ENCODE results near the gene CAPN3.

The CAPN3 gene

GRCh38 chr15:42419369-42419768 lies 60.1 kb downstream of the CAPN3 start:
- Histone ChIP-seq H3K9ac (ENCODE audit: low read depth, low read length) (no peak overlapping the region), H3K36me3 (ENCODE audit: insufficient read depth, low read length) (peaks cover 27% of the 10 kb centered on the region)

GRCh38 chr15:42421376-42421775 lies 62.1 kb downstream of the CAPN3 start:
- Histone ChIP-seq H3K36me3 (ENCODE audit: insufficient read depth, low read length) (peaks cover 23% of the 10 kb centered on the region), H3K9me3 (ENCODE audit: control insufficient read depth, insufficient read depth, low read length) (no peaks in the 10 kb centered on the region), H3K4me1 (ENCODE audit: insufficient read depth, low read length) (no peaks in the 10 kb centered on the region), H3K9ac (ENCODE audit: low read depth, low read length) (no peak overlapping the region)

More at GRCh38 chr15:42419369-42419768, 60.1 kb downstream of the CAPN3 start:
- Histone ChIP-seq H3K9me3 (ENCODE audit: control insufficient read depth, insufficient read depth, low read length) (no peaks in the 10 kb centered on the region), H3K4me1 (ENCODE audit: insufficient read depth, low read length) (no peaks in the 10 kb centered on the region)

GRCh38 chr15:42427429-42428223 lies 68.3 kb downstream of the CAPN3 start:
- H3K4me1 ChIP-seq (ENCODE audit: insufficient read depth, low read length) = no peaks in the 10 kb centered on the region
- H3K9ac ChIP-seq (ENCODE audit: low read depth, low read length) = no peak overlapping the region
- H3K9me3 ChIP-seq (ENCODE audit: control insufficient read depth, insufficient read depth, low read length) = no peaks in the 10 kb centered on the region
- H3K36me3 ChIP-seq (ENCODE audit: insufficient read depth, low read length) = peaks cover 4% of the 10 kb centered on the region; the same call in 1 of the 2 replicates

GRCh38 chr15:42444415-42445063 lies 85.2 kb downstream of the CAPN3 start:
- Histone ChIP-seq H3K4me1 (ENCODE audit: insufficient read depth, low read length) (no peaks in the 10 kb centered on the region), H3K9ac (ENCODE audit: low read depth, low read length) (no peak overlapping the region), H3K9me3 (ENCODE audit: control insufficient read depth, insufficient read depth, low read length) (no peaks in the 10 kb centered on the region), H3K36me3 (ENCODE audit: insufficient read depth, low read length) (peaks cover 14% of the 10 kb centered on the region; the same call in 1 of the 2 replicates)

GRCh38 chr15:42445551-42445950 lies 86.2 kb downstream of the CAPN3 start:
- H3K9ac ChIP-seq (ENCODE audit: low read depth, low read length) = no peak overlapping the region
- H3K9me3 ChIP-seq (ENCODE audit: control insufficient read depth, insufficient read depth, low read length) = no peaks in the 10 kb centered on the region
- no peaks in the 10 kb centered on the region for H3K4me1 ChIP-seq (ENCODE audit: insufficient read depth, low read length)
- H3K36me3 ChIP-seq (ENCODE audit: insufficient read depth, low read length) = peaks cover 14% of the 10 kb centered on the region; the same call in 1 of the 2 replicates

GRCh38 chr15:42447599-42447998 lies 88.3 kb downstream of the CAPN3 start:
- H3K9me3 ChIP-seq (ENCODE audit: control insufficient read depth, insufficient read depth, low read length) = no peaks in the 10 kb centered on the region
- no peak overlapping the region for H3K9ac ChIP-seq (ENCODE audit: low read depth, low read length)
- H3K4me1 ChIP-seq (ENCODE audit: insufficient read depth, low read length) = no peaks in the 10 kb centered on the region
- peaks cover 21% of the 10 kb centered on the region for H3K36me3 ChIP-seq (ENCODE audit: insufficient read depth, low read length)

GRCh38 chr15:42448281-42448680 lies 89.0 kb downstream of the CAPN3 start:
- no peak overlapping the region for H3K9ac ChIP-seq (ENCODE audit: low read depth, low read length)
- H3K36me3 ChIP-seq (ENCODE audit: insufficient read depth, low read length) = peaks cover 23% of the 10 kb centered on the region
- no peaks in the 10 kb centered on the region for H3K4me1 ChIP-seq (ENCODE audit: insufficient read depth, low read length)
- H3K9me3 ChIP-seq (ENCODE audit: control insufficient read depth, insufficient read depth, low read length) = no peaks in the 10 kb centered on the region

GRCh38 chr15:42449770-42450424 lies 90.6 kb downstream of the CAPN3 start:
- H3K9ac ChIP-seq (ENCODE audit: low read depth, low read length) = no peak overlapping the region
- no peaks in the 10 kb centered on the region for H3K4me1 ChIP-seq (ENCODE audit: insufficient read depth, low read length)
- H3K36me3 ChIP-seq (ENCODE audit: insufficient read depth, low read length) = peaks cover 20% of the 10 kb centered on the region
- no peaks in the 10 kb centered on the region for H3K9me3 ChIP-seq (ENCODE audit: control insufficient read depth, insufficient read depth, low read length)

GRCh38 chr15:42450425-42450790 lies 91.1 kb downstream of the CAPN3 start:
- Histone ChIP-seq H3K9ac (ENCODE audit: low read depth, low read length) (no peak overlapping the region), H3K36me3 (ENCODE audit: insufficient read depth, low read length) (peaks cover 17% of the 10 kb centered on the region), H3K4me1 (ENCODE audit: insufficient read depth, low read length) (no peaks in the 10 kb centered on the region), H3K9me3 (ENCODE audit: control insufficient read depth, insufficient read depth, low read length) (no peaks in the 10 kb centered on the region)

GRCh38 chr15:42453826-42454225 lies 94.5 kb downstream of the CAPN3 start:
- H3K4me1 ChIP-seq (ENCODE audit: insufficient read depth, low read length) = peaks cover 8% of the 10 kb centered on the region; the same call in 1 of the 2 replicates
- H3K36me3 ChIP-seq (ENCODE audit: insufficient read depth, low read length) = peaks cover 9% of the 10 kb centered on the region
- H3K9ac ChIP-seq (ENCODE audit: low read depth, low read length) = no peak overlapping the region
- H3K9me3 ChIP-seq (ENCODE audit: control insufficient read depth, insufficient read depth, low read length) = no peaks in the 10 kb centered on the region

- peaks cover 5% of the 10 kb centered on the region; the same call in 1 of the 2 replicates for H3K36me3 ChIP-seq (ENCODE audit: insufficient read depth, low read length)
- H3K9me3 ChIP-seq (ENCODE audit: control insufficient read depth, insufficient read depth, low read length) = no peaks in the 10 kb centered on the region
- peaks cover 8% of the 10 kb centered on the region; the same call in 1 of the 2 replicates for H3K4me1 ChIP-seq (ENCODE audit: insufficient read depth, low read length)
- no peak overlapping the region for H3K9ac ChIP-seq (ENCODE audit: low read depth, low read length)
These were observed 97.2 kb downstream of the CAPN3 start for GRCh38 chr15:42456531-42456930.

GRCh38 chr15:42456971-42457370 lies 97.7 kb downstream of the CAPN3 start:
- H3K9me3 ChIP-seq (ENCODE audit: control insufficient read depth, insufficient read depth, low read length) = no peaks in the 10 kb centered on the region
- H3K36me3 ChIP-seq (ENCODE audit: insufficient read depth, low read length) = 0 out of 2 replicates have a peak, but pooled peaks cover 2% of the 10 kb centered on the region
- peaks cover 8% of the 10 kb centered on the region; the same call in 1 of the 2 replicates for H3K4me1 ChIP-seq (ENCODE audit: insufficient read depth, low read length)
- no peak overlapping the region for H3K9ac ChIP-seq (ENCODE audit: low read depth, low read length)

- peaks cover 8% of the 10 kb centered on the region; the same call in 1 of the 2 replicates for H3K4me1 ChIP-seq (ENCODE audit: insufficient read depth, low read length)
- H3K9me3 ChIP-seq (ENCODE audit: control insufficient read depth, insufficient read depth, low read length) = no peaks in the 10 kb centered on the region
- H3K36me3 ChIP-seq (ENCODE audit: insufficient read depth, low read length) = 0 out of 2 replicates have a peak, but pooled peaks cover 2% of the 10 kb centered on the region
- no peak overlapping the region for H3K9ac ChIP-seq (ENCODE audit: low read depth, low read length)
These were observed 98.4 kb downstream of the CAPN3 start for GRCh38 chr15:42457445-42458442.

Data from ES-I3 (cell line).